Astrocyte of the cerebellum (primary cell): ENCODE data around the gene PNKD.

Experiments
- DNase-seq: peaks from one replicate; pipeline ENCODE4 v3.0.0-alpha.2; 2011; ENCODE audit warnings: low read depth
- H3K4me3 ChIP-seq: 2 replicates; pipeline ENCODE4 v1.5.1; 2011; ENCODE audit warnings: mild to moderate bottlenecking, low read depth, low read length, moderate library complexity
- in situ Hi-C: cut with HindIII; loops from 2 replicates; pipeline ENCODE4 v1.10.0; 2017; ENCODE audit warnings: low sequenced_read_pairs
- TF ChIP-seq, protein P1 (sequence below): IDR thresholded peaks from 2 replicates; pipeline ENCODE4 v1.5.1; 2012; ENCODE audit warnings: low read length, low read depth, moderate library complexity, mild to moderate bottlenecking; ENCODE audit errors: missing control alignments

The PNKD gene

DNA sequence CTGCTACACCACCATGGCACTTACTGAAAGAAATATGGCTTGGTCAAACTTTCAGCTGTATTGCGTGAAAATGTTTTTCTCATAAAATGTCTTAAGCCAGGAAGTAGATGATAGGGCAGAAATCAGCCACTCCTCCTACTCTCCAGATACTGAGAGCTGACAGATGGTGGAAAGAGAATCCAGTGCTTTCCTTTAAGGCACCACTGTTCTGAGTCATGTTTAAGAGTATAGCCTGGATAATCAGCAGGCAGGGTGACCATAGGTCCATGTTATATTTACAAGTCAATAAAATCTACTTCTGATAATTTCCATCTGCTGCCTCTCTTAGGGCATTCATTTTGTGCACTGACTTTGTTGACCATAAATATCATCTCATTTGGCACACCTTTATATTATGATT, 31.4 kb upstream of the PNKD start:
- TF ChIP-seq, protein P1, sequence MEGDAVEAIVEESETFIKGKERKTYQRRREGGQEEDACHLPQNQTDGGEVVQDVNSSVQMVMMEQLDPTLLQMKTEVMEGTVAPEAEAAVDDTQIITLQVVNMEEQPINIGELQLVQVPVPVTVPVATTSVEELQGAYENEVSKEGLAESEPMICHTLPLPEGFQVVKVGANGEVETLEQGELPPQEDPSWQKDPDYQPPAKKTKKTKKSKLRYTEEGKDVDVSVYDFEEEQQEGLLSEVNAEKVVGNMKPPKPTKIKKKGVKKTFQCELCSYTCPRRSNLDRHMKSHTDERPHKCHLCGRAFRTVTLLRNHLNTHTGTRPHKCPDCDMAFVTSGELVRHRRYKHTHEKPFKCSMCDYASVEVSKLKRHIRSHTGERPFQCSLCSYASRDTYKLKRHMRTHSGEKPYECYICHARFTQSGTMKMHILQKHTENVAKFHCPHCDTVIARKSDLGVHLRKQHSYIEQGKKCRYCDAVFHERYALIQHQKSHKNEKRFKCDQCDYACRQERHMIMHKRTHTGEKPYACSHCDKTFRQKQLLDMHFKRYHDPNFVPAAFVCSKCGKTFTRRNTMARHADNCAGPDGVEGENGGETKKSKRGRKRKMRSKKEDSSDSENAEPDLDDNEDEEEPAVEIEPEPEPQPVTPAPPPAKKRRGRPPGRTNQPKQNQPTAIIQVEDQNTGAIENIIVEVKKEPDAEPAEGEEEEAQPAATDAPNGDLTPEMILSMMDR: no peak
- no peak for DNase-seq
- in situ Hi-C loops: no loop called here
- no peak overlapping the region for H3K4me3 ChIP-seq

DNA sequence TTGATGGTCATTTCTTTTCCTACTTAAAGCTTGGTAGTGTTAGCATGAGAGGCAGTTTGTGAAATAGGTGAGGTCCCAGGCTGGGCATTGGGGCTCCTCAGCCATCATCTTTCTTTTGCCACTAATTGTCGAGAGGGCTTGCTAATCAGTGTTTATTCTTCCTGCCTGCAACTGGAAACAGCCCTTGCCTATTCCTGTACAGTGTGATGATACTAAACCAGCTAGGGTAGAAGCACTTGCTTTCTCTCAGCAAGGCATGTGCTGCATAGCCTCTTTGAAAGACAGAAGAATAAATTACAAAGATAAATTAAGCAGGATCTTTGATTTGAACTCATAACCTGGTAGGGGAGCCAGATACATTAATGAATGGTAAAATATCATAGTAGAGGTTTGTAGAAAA, 26.1 kb upstream of the PNKD start:
- no peak overlapping the region for H3K4me3 ChIP-seq
- in situ Hi-C loops: no loop called here
- DNase-seq: no peak
- TF ChIP-seq, protein P1: no peak

DNA sequence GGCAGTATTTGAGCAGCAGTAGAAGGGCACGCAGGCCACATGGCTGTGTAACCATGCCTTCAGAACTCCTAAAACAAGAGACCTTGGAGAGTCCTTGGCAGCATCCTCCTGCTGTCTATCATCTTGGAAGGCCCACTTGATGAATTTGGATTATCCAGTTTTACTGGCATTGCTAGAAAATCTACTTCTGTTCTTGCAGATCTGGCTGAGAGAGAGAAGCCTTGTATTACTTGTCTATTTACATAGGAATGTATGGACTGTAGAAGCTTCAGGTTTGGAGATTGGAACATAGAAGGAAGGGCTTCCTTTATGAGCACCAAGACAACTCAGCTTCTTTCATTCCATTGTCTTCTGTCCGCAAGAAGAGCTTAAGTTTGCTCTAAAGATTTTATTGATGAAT, 25.7 kb upstream of the PNKD start:
- in situ Hi-C loops: no loop called here
- DNase-seq: no peak
- H3K4me3 ChIP-seq: no peak overlapping the region
- TF ChIP-seq, protein P1: no peak

DNA sequence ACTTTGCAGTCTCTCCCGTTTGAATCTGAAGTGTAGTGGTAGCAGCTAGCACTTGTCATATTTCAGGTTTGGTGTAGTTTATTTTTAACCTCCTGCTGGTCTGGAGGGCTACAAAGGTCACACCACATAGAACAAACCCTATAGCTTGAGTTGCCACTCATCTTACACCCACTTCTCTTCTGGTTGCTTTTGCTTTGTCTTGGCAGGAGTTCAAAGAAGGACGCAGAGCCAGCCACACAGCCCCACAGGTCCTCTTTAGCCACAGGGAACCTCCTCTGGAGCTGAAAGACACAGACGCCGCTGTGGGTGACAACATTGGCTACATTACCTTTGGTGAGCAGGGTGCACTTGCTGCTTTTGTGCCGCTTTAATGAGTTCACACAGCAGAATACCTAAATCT, 25.1 kb upstream of the PNKD start:
- DNase-seq: no peak
- no peak overlapping the region for H3K4me3 ChIP-seq
- TF ChIP-seq, protein P1: no peak
- in situ Hi-C loops: no loop called here

DNA sequence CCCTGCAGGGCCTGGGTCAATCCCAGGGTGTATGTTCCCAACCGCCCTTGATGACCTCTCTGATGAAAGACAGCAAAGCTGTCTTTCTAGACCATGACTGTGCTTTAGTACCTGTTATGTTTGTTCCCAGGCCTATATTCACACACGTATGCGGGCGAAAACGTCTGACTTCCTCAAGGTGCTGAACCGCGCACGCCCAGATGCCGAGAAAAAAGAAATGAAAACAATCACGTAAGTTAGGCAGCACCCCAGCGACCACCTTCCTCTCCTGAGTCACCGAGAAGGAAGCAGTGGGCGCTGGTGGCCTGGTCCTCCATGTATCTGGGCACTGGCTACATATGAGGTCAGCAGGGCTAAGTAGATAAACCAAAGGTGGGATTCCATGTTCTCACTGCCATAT, 20.6 kb upstream of the PNKD start:
- DNase-seq: no peak
- in situ Hi-C loops: no loop called here
- TF ChIP-seq, protein P1: no peak
- no peak overlapping the region for H3K4me3 ChIP-seq

DNA sequence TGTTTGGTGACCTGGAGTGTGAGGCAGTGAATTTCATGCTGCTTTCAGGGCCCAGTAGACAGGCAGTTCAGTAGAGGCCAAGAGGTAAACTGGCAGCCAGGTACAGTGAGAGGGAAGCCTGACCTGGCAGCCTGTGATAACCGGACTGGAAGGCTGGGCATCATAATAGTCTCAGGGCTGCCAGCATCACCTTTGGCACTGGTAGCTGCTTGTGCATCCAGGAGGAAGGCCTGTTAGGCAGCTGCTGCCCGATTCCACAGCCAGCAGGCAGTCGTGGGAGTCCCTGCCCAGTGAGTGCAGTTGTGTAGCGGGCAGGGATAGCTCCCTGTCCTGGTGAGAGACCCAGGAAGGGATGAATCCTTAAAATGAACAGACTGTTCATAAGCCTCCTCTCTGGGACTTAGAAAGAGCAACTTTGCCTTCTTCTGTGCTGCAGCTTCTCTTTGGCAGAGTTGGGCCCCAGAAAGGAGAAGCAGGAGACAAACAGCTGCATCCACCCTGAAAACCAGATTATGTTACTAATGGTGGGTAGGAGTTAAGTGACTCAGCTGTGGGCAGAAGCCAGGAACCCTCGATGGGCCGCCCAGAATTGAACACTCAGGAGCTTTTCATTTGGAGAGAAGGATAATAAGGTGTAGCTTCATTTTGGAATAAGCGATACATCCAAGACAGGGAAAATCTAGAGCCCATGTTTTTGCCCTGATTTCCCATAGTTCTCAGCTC, 17.6 kb upstream of the PNKD start:
- in situ Hi-C loops: no loop called here
- TF ChIP-seq, protein P1: no peak
- no peak for DNase-seq

DNA sequence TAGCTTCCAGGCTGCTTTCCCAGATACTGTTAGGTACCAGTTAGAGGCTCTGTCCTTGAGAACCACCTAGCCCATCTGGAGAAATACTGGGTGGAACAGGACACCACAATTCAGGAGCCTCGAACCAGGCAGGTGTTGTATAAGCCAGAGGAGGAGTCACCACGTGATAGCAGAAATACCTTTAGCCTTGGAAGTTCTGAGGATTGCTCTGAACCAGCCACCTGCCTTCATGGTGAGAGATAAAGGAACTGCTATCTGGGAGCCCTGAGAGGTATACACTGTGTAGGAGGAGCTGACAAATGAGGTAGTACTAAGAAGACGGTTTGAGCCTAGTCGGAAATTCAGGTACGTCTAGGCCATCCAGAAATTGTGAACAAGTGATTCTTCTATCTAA, 17.1 kb upstream of the PNKD start:
- TF ChIP-seq, protein P1: no peak
- no peak for DNase-seq
- no peak overlapping the region for H3K4me3 ChIP-seq
- in situ Hi-C loops: no loop called here

More for the DNA sequence above, 17.6 kb upstream of the PNKD start:
- H3K4me3 ChIP-seq: no peak overlapping the region
